ENCODE results near the gene FARS2.

Gene FARS2

DNA sequence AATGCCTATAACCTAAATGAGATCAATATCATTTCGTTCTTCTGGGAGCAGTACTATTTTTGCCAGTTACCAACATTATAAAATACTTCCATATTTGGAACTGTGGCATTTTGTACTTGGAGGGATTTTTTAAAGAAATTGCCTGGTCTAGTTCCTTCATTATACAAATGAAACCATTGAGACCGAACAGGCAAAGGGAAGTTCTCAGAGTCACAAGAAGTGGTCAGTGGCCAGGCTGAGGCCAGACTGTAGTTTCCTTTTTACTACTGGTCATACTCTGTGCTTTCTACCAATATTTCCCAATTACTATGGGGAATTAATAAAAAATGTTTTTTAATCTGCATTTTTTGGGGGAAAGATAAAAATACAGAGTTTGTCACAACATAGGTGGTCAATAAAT lies 413.4 kb downstream of the FARS2 start:
- no peak overlapping the region for H3K4me3 ChIP-seq (ENCODE audit: low read depth, low read length)
- TF ChIP-seq, protein P1, sequence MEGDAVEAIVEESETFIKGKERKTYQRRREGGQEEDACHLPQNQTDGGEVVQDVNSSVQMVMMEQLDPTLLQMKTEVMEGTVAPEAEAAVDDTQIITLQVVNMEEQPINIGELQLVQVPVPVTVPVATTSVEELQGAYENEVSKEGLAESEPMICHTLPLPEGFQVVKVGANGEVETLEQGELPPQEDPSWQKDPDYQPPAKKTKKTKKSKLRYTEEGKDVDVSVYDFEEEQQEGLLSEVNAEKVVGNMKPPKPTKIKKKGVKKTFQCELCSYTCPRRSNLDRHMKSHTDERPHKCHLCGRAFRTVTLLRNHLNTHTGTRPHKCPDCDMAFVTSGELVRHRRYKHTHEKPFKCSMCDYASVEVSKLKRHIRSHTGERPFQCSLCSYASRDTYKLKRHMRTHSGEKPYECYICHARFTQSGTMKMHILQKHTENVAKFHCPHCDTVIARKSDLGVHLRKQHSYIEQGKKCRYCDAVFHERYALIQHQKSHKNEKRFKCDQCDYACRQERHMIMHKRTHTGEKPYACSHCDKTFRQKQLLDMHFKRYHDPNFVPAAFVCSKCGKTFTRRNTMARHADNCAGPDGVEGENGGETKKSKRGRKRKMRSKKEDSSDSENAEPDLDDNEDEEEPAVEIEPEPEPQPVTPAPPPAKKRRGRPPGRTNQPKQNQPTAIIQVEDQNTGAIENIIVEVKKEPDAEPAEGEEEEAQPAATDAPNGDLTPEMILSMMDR (IDR thresholded peaks at IDR 0.05; ENCODE audit: control insufficient read depth, extremely low read depth, insufficient read depth): no peak
- DNase-seq (ENCODE audit: low read depth): no peak

DNA sequence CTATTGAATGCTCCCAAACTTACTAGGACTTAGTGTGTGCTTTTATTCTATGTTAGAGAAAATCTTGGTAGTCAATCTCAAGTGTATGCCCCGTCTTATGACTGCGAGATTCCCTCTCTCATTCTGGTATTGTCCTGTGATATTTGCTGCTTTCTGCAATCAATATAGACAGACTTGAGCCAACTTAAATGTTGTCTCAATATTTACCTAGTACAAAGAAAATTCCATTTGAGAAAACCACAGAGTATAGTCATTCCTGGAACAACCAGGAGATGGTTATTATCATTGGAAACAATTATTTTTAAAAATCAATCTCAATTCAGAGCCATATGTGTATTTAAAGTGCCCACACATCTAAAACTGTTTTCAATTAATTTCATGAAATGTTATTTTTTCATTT lies 415.4 kb downstream of the FARS2 start:
- TF ChIP-seq, protein P1 (IDR thresholded peaks at IDR 0.05; ENCODE audit: control insufficient read depth, extremely low read depth, insufficient read depth): no peak
- no peak overlapping the region for H3K4me3 ChIP-seq (ENCODE audit: low read depth, low read length)
- DNase-seq (ENCODE audit: low read depth): no peak

DNA sequence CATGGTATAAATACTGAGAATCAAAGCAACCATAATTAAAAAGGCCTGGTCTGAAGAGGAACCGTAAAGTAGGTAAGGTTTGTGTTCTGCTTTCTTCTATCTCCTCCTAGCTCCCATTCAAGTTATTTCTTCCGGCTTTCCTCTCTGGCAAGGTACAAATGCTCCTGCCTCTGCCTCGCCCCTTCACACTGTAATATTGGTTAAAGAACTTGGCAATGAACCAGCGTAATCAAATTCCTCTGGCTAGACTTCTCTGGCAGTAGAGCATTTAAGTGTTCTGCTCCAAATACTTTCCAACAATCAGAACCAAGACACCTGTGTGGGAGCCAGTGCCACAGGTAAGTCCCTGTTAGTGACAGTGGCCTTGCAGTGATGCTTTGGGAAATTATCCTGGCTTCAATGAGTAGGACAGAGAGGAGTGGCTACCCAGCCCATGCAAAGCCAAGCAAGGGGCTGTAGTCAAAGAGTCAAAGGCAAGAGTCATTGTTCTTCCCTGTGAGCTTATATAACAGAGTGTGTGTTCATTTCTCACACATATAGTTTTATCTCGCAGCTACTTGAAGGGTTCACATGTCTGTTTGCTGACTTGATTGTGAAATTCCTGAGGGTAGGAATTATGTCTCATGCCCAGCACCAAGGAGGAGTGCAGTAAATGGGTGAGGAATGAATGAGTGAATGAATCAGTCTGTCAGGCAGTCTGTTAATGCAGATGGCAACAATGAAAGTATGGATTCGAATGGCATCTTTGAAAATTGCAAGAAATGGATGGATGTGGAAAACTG lies 416.1 kb downstream of the FARS2 start:
- no peak for DNase-seq (ENCODE audit: low read depth)
- TF ChIP-seq, protein P1 (IDR thresholded peaks at IDR 0.05; ENCODE audit: control insufficient read depth, extremely low read depth, insufficient read depth): no peak
- H3K4me3 ChIP-seq (ENCODE audit: low read depth, low read length): no peak overlapping the region

DNA sequence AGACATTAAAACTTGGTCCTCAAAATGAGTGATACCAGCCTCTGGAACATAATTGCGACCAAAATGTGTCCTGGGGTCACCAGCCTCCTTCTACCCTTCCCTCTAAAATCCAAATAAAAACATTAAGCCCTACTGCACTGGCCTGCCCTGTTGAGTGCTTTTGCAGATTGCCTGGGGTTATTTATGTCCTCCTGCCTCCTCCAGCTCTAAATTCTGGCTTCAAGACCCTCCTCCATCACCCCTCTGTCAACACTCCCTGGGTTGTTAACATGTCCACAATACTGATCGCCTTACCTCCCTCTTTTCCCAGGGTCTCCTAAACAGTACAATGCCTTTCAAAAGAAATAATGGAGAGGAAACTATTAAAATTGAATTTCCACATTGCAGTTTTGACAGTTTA lies 418.0 kb downstream of the FARS2 start:
- TF ChIP-seq, protein P1 (IDR thresholded peaks at IDR 0.05; ENCODE audit: control insufficient read depth, extremely low read depth, insufficient read depth): no peak
- H3K4me3 ChIP-seq (ENCODE audit: low read depth, low read length): no peak overlapping the region
- no peak for DNase-seq (ENCODE audit: low read depth)

DNA sequence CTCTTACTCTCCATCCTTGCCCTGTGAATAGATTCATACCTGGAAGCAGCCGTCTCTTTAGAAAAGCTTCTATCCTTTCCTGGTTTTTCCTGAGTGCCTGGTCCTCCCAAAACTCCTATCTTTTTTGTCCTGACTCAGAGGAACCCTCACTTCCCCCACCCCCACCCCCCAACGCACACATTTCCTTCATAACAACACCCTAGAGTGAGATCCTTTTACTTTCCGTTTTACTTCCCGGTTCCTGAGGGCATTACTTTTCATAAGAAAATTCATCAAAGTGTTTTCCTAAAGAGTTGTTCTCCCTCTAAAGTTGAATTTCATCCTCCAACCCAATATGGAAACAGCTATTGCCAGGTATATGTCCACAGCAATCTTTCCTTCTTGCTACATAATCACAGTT lies 418.4 kb downstream of the FARS2 start:
- no peak overlapping the region for H3K4me3 ChIP-seq (ENCODE audit: low read depth, low read length)
- DNase-seq (ENCODE audit: low read depth): no peak
- TF ChIP-seq, protein P1 (IDR thresholded peaks at IDR 0.05; ENCODE audit: control insufficient read depth, extremely low read depth, insufficient read depth): no peak

DNA sequence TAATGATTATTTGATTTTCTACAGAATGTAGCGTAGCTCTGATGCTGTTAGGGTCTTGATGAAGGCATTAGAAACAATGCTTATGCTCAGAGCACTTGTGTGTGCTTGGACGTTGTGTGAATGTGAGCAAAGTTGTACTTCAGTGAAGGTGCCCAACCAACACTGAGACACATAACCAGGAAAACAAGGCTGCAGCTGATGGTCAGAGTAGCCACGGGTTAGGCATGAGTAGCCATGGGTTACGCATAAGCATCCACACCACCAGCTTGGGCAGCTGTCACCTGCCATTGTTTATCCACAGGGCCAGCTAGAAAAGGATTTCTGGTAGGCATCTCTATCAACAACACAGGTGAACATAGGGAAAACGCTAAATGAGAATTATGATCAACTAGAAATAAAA lies 418.8 kb downstream of the FARS2 start:
- TF ChIP-seq, protein P1 (IDR thresholded peaks at IDR 0.05; ENCODE audit: control insufficient read depth, extremely low read depth, insufficient read depth): no peak
- no peak overlapping the region for H3K4me3 ChIP-seq (ENCODE audit: low read depth, low read length)
- DNase-seq (ENCODE audit: low read depth): no peak

DNA sequence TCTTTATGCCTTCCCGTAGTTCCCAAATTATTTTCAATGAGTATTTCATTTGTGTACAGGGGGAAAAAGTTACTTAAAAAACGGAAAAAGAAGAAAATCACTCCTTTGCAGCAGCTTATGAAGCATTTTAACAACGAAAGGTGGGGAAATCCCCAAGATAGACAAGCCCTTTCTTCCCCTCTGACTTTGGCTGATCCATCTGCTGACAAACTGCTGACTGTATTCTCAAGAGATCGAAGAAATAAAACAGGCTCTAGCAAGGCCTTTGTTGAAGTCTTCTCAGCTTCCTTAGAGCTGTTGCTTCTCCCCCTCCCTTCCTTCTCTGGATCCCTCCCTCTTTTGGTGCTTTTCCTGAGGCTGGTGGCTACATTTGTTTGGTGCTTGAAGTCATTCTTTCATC lies 420.2 kb downstream of the FARS2 start:
- H3K4me3 ChIP-seq (ENCODE audit: low read depth, low read length): no peak overlapping the region
- DNase-seq (ENCODE audit: low read depth): no peak
- TF ChIP-seq, protein P1 (IDR thresholded peaks at IDR 0.05; ENCODE audit: control insufficient read depth, extremely low read depth, insufficient read depth): no peak
